GM19324 (cell line): ENCODE data around the gene TMEM259.
A peak's percentile ranks its signal among the peaks of the same experiment; 100 is the strongest.

Experiments
- ATAC-seq: cut with Tn5 transposase; IDR thresholded peaks from one replicate; pipeline ENCODE4 v1.9.1; 2021; ENCODE audit warnings: mild to moderate bottlenecking, moderate library complexity; ENCODE audit not compliant: unreplicated experiment, low FRiP score

TMEM259 gene

GRCh38 chr19:990746-991145 lies 30.2 kb downstream of the TMEM259 start:
- ATAC-seq = no peak

- ATAC-seq = no peak
Observed at GRCh38 chr19:990119-990571, 30.8 kb downstream of the TMEM259 start.

GRCh38 chr19:989381-990081 lies 31.4 kb downstream of the TMEM259 start:
- no peak for ATAC-seq

GRCh38 chr19:988510-988909 lies 32.4 kb downstream of the TMEM259 start:
- no peak for ATAC-seq

GRCh38 chr19:988081-988480 lies 32.8 kb downstream of the TMEM259 start:
- ATAC-seq = no peak

- no peak for ATAC-seq
Observed at GRCh38 chr19:986083-986482, 34.8 kb downstream of the TMEM259 start.

- ATAC-seq = peak; percentile 87
Observed at GRCh38 chr19:984165-984967, 36.6 kb downstream of the TMEM259 start, which contains the start of gene WDR18. Gene WDR18, plus strand, starts transcription at chr19:984345. Its CDS starts 9 bp downstream, at chr19:984354.

- ATAC-seq = no peak
Observed at GRCh38 chr19:982567-983170, 38.3 kb downstream of the TMEM259 start.

- ATAC-seq = no peak
Observed at GRCh38 chr19:980133-980998, 40.6 kb downstream of the TMEM259 start.

- no peak for ATAC-seq
Observed at GRCh38 chr19:979318-979741, 41.6 kb downstream of the TMEM259 start.

- ATAC-seq = no peak
Observed at GRCh38 chr19:977058-977464, 43.9 kb downstream of the TMEM259 start.

GRCh38 chr19:976476-976875 lies 44.4 kb downstream of the TMEM259 start:
- ATAC-seq = no peak

GRCh38 chr19:974564-975257 lies 46.2 kb downstream of the TMEM259 start:
- ATAC-seq = no peak

- ATAC-seq = no peak
Observed at GRCh38 chr19:973726-974563, 47.0 kb downstream of the TMEM259 start.

- ATAC-seq = no peak
Observed at GRCh38 chr19:972281-972680, 48.6 kb downstream of the TMEM259 start.

- no peak for ATAC-seq
Observed at GRCh38 chr19:971795-972194, 49.1 kb downstream of the TMEM259 start.

- no peak for ATAC-seq
Observed at GRCh38 chr19:970695-971094, 50.2 kb downstream of the TMEM259 start.

- no peak for ATAC-seq
Observed at GRCh38 chr19:966485-967088, 54.3 kb downstream of the TMEM259 start.
